Stimulated activated CD8-positive, alpha-beta memory T cell treated with anti-CD3 and anti-CD28 coated beads, Interleukin-4, amount 100 ng/mL, for 48 hours (primary cell): ENCODE data around the gene CDC34.

ENCODE experiments used
- DNase-seq: peaks from one replicate; pipeline ENCODE4 v3.0.0-alpha.2; 2020

Gene CDC34

GRCh38 chr19:543910-544608 lies 12.5 kb downstream of the CDC34 start, which contains the start of gene GZMM:
Gene GZMM, plus strand, starts transcription at chr19:544053. Its CDS starts 19 bp downstream, at chr19:544072.
- DNase-seq, result peak; percentile 82

- no peak for DNase-seq
These were observed 15.6 kb downstream of the CDC34 start for GRCh38 chr19:547117-547516.

- DNase-seq, result no peak
These were observed 16.5 kb downstream of the CDC34 start for GRCh38 chr19:547836-548720.

GRCh38 chr19:548886-549830 lies 17.6 kb downstream of the CDC34 start:
- DNase-seq, result no peak

- no peak for DNase-seq
These were observed 23.3 kb downstream of the CDC34 start for GRCh38 chr19:554817-555216.

- DNase-seq, result no peak
These were observed 23.9 kb downstream of the CDC34 start for GRCh38 chr19:555474-555808.

- DNase-seq, result no peak
These were observed 25.2 kb downstream of the CDC34 start for GRCh38 chr19:556611-557382.

GRCh38 chr19:558770-559439 lies 27.3 kb downstream of the CDC34 start:
- no peak for DNase-seq

GRCh38 chr19:560121-560520 lies 28.6 kb downstream of the CDC34 start:
- no peak for DNase-seq

- no peak for DNase-seq
These were observed 34.8 kb downstream of the CDC34 start for GRCh38 chr19:566403-566802.

- no peak for DNase-seq
These were observed 35.3 kb downstream of the CDC34 start for GRCh38 chr19:566844-567243.

GRCh38 chr19:567296-567900 lies 35.8 kb downstream of the CDC34 start:
- no peak for DNase-seq

- no peak for DNase-seq
These were observed 38.7 kb downstream of the CDC34 start for GRCh38 chr19:570251-570686.

- peak; percentile 74 for DNase-seq
These were observed 39.5 kb downstream of the CDC34 start for GRCh38 chr19:570937-571565.

- DNase-seq, result no peak
These were observed 40.0 kb downstream of the CDC34 start for GRCh38 chr19:571566-571974.

GRCh38 chr19:572140-572742 lies 40.7 kb downstream of the CDC34 start, which contains the start of gene BSG:
Gene BSG, plus strand, starts transcription at chr19:572596. Its CDS starts 39 bp downstream, at chr19:572635.
- DNase-seq, result peak; percentile 99

- DNase-seq, result no peak
These were observed 41.4 kb downstream of the CDC34 start for GRCh38 chr19:572743-573518.

- DNase-seq, result no peak
These were observed 41.9 kb downstream of the CDC34 start for GRCh38 chr19:573519-573825.
